Measurements from ENCODE around the gene FOXO4. TPM values are rescaled to one million over a fixed set of nuclear protein-coding genes. Genes with fewer than 3 reads are reported as not detected.
A peak's percentile ranks its signal among the peaks of the same experiment; 100 is the strongest.

FOXO4 gene
- total and polyA plus RNA-seq, 2 experiments from 2014 or later = 8.0 to 31.4 TPM

GRCh38 chrX:71117358-71117757, 21.7 kb downstream of the FOXO4 start:
- Mint-ChIP-seq H3K9me3 (no peaks in the 10 kb centered on the region), H3K27me3 (ENCODE audit: insufficient read depth, low read depth, poor library complexity) (no peaks in the 10 kb centered on the region), H3K27ac (no peak overlapping the region), H3K36me3 (ENCODE audit: low read depth) (peaks cover 27% of the 10 kb centered on the region), H3K4me3 (no peak overlapping the region; the same call in 2 of the 3 replicates), H3K4me1 (no peaks in the 10 kb centered on the region; the same call in 2 of the 3 replicates)
- no peak for TF ChIP-seq JUNB (IDR thresholded peaks at IDR 0.05; ENCODE audit: unreplicated experiment)
- no peak for TF ChIP-seq ZNF462 (CRISPR knock-in tag; IDR thresholded peaks at IDR 0.05)
- TF ChIP-seq EZH2 (IDR thresholded peaks at IDR 0.05; ENCODE audit: low read depth, unreplicated experiment) = no peak
- no peak for TF ChIP-seq ZNF331 (CRISPR knock-in tag; IDR thresholded peaks at IDR 0.05; ENCODE audit: low read depth)
- no peak for TF ChIP-seq EZH2phosphoT487 (IDR thresholded peaks at IDR 0.05; ENCODE audit: unreplicated experiment)
- no peak for TF ChIP-seq NANOG (IDR thresholded peaks at IDR 0.05; ENCODE audit: borderline replicate concordance)
- no peak for TF ChIP-seq ETS1 (IDR thresholded peaks at IDR 0.05)
- TF ChIP-seq REST (IDR thresholded peaks at IDR 0.05; ENCODE audit: unreplicated experiment) = no peak
- TF ChIP-seq CREB1 (CRISPR knock-in tag; IDR thresholded peaks at IDR 0.05; ENCODE audit: low read depth) = no peak
- TF ChIP-seq, protein P1, sequence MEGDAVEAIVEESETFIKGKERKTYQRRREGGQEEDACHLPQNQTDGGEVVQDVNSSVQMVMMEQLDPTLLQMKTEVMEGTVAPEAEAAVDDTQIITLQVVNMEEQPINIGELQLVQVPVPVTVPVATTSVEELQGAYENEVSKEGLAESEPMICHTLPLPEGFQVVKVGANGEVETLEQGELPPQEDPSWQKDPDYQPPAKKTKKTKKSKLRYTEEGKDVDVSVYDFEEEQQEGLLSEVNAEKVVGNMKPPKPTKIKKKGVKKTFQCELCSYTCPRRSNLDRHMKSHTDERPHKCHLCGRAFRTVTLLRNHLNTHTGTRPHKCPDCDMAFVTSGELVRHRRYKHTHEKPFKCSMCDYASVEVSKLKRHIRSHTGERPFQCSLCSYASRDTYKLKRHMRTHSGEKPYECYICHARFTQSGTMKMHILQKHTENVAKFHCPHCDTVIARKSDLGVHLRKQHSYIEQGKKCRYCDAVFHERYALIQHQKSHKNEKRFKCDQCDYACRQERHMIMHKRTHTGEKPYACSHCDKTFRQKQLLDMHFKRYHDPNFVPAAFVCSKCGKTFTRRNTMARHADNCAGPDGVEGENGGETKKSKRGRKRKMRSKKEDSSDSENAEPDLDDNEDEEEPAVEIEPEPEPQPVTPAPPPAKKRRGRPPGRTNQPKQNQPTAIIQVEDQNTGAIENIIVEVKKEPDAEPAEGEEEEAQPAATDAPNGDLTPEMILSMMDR (conservative IDR thresholded peaks at IDR 0.05; ENCODE audit: low read depth in 2 of 2) = no peak
- TF ChIP-seq STAT1 (IDR thresholded peaks at IDR 0.05; ENCODE audit: unreplicated experiment) = no peak
- no peak for TF ChIP-seq POLR2AphosphoS5 (IDR thresholded peaks at IDR 0.05; ENCODE audit: low read depth)
- TF ChIP-seq ZNF114 (CRISPR knock-in tag; IDR thresholded peaks at IDR 0.05) = no peak
- peaks cover 35% of the 10 kb centered on the region for H3K27me3 ChIP-seq (ENCODE audit: insufficient read depth)
- H3K9me2 ChIP-seq (ENCODE audit: insufficient read depth) = no peaks in the 10 kb centered on the region
- 0 out of 2 replicates have a peak, but pooled peaks cover 5% of the 10 kb centered on the region for H3K4me1 ChIP-seq (ENCODE audit: insufficient read depth)
- H4K20me1 ChIP-seq (replicated peaks; ENCODE audit: insufficient read depth) = 0 out of 2 replicates have a peak, but pooled peaks cover 4% of the 10 kb centered on the region
- no peak overlapping the region for H3K27ac ChIP-seq (ENCODE audit: low read depth)
- H3K36me3 ChIP-seq (ENCODE audit: insufficient read depth) = no peaks in the 10 kb centered on the region
- ATAC-seq (no peak), DNase-seq (ENCODE audit: low spot score) (no peak)
- H3K79me2 ChIP-seq (replicated peaks; ENCODE audit: insufficient read depth) = no peaks in the 10 kb centered on the region
- peaks cover 5% of the 10 kb centered on the region; the same call in 1 of the 2 replicates for H3F3A ChIP-seq (replicated peaks; ENCODE audit: low read depth)
- H2AFZ ChIP-seq = no peak overlapping the region
- H3K4me2 ChIP-seq = peak overlapping the region; percentile 82
- H3K4me3 ChIP-seq = peak overlapping the region; percentile 70; the same call in 1 of the 2 replicates

Measured in GM23338 (cell line).